Right atrium auricular region (tissue), 2 donors: Measurements from ENCODE around the gene KIRREL3. TPM values are rescaled to one million over a fixed set of nuclear protein-coding genes. Genes with fewer than 3 reads are reported as not detected.

ENCODE experiments used
- DNase-seq: peaks from one replicate; pipeline ENCODE4 v3.0.0-alpha.2; 2019; ENCODE audit warnings: low spot score
- H3K27ac ChIP-seq, 2 donors: fragments of 200-600 bp; sonication (generic); 1 replicate in 1 of 2; 2 replicates in 1 of 2; pipeline ENCODE4 v1.5.1; 2016 to 2019
- H3K27me3 ChIP-seq, 2 donors: fragments of 200-600 bp; sonication (generic); one replicate each; pipeline versions ENCODE4 v1.5.1 to v1.6.0; 2017 to 2019
- H3K36me3 ChIP-seq: fragments of 200-600 bp; sonication (generic); one replicate; pipeline ENCODE4 v1.5.1; 2016
- H3K4me1 ChIP-seq, 2 donors: fragments of 200-600 bp; sonication (generic); one replicate each; pipeline versions ENCODE4 v1.5.1 to v1.6.0; 2017 to 2019
- H3K4me3 ChIP-seq, 2 donors: fragments of 200-600 bp; sonication (generic); 1 replicate in 1 of 2; 2 replicates in 1 of 2; pipeline ENCODE4 v1.5.1; 2017 to 2019; ENCODE audit warnings: mild to moderate bottlenecking in 1 of 2, moderate library complexity in 1 of 2
- H3K9me3 ChIP-seq, 2 donors: fragments of 200-600 bp; sonication (generic); one replicate each; pipeline ENCODE4 v1.5.1; 2019
- total RNA-seq, 2 donors: library from RNA; depleted of rRNA; stranded (reverse); fragments of >200 nt; gene quantifications; one replicate each; pipeline ENCODE4 v1.1.0, GENCODE V29; 2016
- TF ChIP-seq, protein P1 (sequence below), 2 donors: fragments of 200-600 bp; sonication (generic); IDR thresholded peaks; one replicate each; pipeline ENCODE4 v1.5.1; 2019; ENCODE audit warnings: antibody characterized with exemption in 2 of 2

The KIRREL3 gene
- total RNA-seq, 2 donors from 2014 or later = 0.51 to 0.74 TPM

DNA sequence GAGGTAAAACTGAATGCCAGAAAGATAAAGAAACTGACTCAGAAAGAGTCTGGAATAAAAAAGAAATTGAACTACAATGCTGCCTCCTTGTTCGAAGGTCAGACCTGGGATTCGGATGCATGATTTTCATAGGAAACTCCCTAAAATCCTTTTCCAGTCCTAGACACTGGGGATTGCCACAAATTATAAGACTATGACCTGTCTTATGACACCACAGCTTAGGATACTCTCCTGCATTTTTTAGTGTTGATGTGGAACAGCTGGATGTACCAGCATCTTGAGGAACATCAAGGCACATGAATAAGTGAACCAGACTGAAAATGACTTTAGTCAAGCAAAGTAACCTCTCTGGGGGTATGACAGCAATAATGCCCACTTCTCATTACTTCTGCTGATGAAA, 9.0 kb downstream of the KIRREL3 start:
- H3K36me3 ChIP-seq = no peaks in the 10 kb centered on the region
- H3K27me3 ChIP-seq = no peaks in the 10 kb centered on the region
- TF ChIP-seq, protein P1, sequence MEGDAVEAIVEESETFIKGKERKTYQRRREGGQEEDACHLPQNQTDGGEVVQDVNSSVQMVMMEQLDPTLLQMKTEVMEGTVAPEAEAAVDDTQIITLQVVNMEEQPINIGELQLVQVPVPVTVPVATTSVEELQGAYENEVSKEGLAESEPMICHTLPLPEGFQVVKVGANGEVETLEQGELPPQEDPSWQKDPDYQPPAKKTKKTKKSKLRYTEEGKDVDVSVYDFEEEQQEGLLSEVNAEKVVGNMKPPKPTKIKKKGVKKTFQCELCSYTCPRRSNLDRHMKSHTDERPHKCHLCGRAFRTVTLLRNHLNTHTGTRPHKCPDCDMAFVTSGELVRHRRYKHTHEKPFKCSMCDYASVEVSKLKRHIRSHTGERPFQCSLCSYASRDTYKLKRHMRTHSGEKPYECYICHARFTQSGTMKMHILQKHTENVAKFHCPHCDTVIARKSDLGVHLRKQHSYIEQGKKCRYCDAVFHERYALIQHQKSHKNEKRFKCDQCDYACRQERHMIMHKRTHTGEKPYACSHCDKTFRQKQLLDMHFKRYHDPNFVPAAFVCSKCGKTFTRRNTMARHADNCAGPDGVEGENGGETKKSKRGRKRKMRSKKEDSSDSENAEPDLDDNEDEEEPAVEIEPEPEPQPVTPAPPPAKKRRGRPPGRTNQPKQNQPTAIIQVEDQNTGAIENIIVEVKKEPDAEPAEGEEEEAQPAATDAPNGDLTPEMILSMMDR (IDR thresholded peaks at IDR 0.05) = no peak
- H3K27ac ChIP-seq = peak overlapping the region in 1 of 2 donors; percentile 38
- peaks cover 0 to 12% of the 10 kb centered on the region in 2 donors for H3K4me1 ChIP-seq
- no peak for DNase-seq
- no peak overlapping the region for H3K4me3 ChIP-seq
- H3K9me3 ChIP-seq = no peaks in the 10 kb centered on the region

DNA sequence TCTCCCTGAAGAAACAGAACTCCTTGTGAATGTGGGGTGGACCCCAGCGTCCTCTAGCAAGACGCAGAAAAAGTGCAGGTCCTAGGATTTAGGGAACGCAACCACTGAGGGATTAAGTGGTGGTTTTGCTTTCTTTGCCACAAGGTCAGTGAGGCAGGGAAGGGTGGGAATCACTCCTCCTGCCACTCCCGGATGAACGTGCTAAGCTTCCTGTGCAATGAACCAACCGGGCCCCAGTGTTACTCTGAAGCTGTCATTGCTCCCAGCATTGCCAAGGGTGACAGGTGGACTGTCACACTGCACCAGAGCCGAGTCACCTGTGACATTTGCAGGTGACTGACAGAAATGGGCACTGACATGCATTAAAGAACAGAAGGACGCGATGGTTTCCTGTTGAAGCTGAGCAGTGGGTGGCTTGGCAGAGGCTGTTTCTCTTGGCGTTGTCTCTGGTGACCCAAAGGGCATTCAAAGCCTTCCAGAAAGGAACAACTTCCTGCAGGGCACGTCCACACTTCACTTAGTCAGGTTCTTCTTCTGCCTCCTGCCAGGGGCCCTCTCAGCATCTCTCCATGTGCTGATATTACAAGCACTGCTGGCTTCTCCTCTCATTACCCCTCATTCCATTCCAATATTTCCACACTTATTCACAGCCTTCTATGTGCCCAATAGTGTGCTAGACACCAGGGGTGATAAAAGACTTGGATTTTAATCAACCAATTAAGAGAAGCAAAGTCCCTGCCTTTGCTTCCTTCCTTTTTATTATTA, 9.7 kb downstream of the KIRREL3 start:
- DNase-seq = no peak
- H3K27ac ChIP-seq = peak overlapping the region in 1 of 2 donors; percentile 38
- H3K36me3 ChIP-seq = no peaks in the 10 kb centered on the region
- H3K4me3 ChIP-seq = no peak overlapping the region
- H3K9me3 ChIP-seq = no peaks in the 10 kb centered on the region
- TF ChIP-seq, protein P1 (IDR thresholded peaks at IDR 0.05) = peak in 1 of 2 donors; percentile 36
- no peaks in the 10 kb centered on the region for H3K27me3 ChIP-seq
- peaks cover 0 to 12% of the 10 kb centered on the region in 2 donors for H3K4me1 ChIP-seq

DNA sequence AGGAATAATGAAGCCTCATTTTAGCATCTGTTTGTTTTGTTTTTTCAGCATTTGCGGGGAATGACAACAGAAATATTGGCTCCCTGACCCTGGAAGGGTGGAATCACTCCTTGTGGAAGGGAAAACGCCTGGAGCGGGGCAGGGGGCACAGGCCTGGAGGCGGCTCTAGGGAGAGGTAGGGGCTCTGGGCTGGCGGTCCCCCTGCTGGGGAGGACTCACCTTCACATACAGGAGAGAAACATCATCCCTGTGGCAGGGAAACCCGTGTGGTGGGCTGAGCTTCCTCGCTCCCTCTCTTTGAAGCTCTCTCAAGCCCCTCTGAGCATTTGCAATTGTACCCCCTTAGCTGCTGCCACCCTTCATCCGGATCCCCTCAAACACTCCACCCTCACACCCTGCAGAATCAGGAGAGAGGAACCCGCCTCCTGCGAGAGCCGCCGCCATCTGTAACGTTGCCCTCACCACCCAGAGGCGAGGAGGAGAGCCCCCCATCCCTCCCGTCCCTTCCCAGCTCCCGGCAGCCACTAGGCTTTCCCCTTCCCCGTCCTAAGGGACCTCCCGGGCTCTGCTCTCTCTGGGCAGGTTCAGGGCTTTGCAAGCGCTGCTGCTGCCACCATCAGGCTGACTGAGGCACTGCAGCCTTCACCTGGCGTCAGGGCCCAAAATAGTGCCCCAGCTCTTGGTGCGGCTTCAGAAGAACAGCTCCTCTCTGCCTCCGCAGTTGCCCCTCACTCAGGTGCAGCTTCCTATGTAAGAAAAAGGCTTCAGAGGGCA, 10.4 kb downstream of the KIRREL3 start:
- TF ChIP-seq, protein P1 (IDR thresholded peaks at IDR 0.05) = peak; percentile 93 to 97
- Histone ChIP-seq H3K27ac (no peak overlapping the region), H3K36me3 (no peaks in the 10 kb centered on the region), H3K4me3 (no peak overlapping the region), H3K9me3 (no peaks in the 10 kb centered on the region), H3K4me1 (peaks cover 0 to 12% of the 10 kb centered on the region in 2 donors), H3K27me3 (no peaks in the 10 kb centered on the region)
- DNase-seq = peak; percentile 69

DNA sequence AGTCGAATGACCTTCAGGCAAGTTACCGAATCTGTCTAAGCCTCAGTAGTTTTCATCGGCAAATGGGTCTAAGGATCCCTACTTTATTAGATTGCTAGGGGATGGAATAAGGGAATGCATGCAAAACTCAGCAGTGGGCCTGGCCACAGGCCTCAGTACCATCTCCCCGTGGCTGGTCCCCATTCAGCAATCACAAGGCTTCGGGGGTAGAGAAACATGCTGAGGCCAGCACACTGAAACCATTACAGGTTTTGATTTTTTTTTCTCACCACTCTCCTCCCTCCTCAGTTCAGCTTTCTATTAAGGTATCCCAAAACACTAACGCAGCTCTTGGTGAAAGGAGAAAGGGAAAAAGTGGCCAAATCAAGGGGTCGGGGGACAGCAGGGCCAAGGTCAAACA, 11.9 kb downstream of the KIRREL3 start:
- H3K27me3 ChIP-seq = no peaks in the 10 kb centered on the region
- no peaks in the 10 kb centered on the region for H3K9me3 ChIP-seq
- DNase-seq = no peak
- no peaks in the 10 kb centered on the region for H3K36me3 ChIP-seq
- H3K4me3 ChIP-seq = no peak overlapping the region
- H3K27ac ChIP-seq = no peak overlapping the region
- peaks cover 0 to 12% of the 10 kb centered on the region in 2 donors for H3K4me1 ChIP-seq
- TF ChIP-seq, protein P1 (IDR thresholded peaks at IDR 0.05) = no peak

DNA sequence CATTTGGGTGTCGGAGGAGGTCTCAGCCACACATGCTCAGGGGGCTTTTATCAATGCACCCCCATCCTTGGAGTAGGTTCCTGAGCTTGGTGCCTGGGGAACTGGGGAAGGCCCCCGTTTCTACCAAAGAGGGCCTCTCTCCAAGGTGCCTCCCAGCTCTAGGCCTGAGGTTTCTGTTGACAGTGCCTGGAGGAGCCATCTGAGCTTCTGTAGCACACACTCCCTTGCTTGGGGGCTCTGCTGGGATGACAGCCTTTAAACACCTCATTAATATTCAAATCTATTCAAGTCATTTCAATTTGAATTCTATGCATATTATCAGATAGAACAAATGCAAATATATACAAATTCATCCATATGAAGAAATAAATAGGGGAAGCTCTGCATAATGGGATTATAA, 18.9 kb downstream of the KIRREL3 start:
- Histone ChIP-seq H3K4me1 (no peaks in the 10 kb centered on the region), H3K4me3 (no peak overlapping the region), H3K27me3 (no peaks in the 10 kb centered on the region), H3K9me3 (no peaks in the 10 kb centered on the region), H3K27ac (no peak overlapping the region), H3K36me3 (no peaks in the 10 kb centered on the region)
- no peak for DNase-seq
- TF ChIP-seq, protein P1 (IDR thresholded peaks at IDR 0.05) = no peak
